Measurements from ENCODE around the gene CACYBP.

Gene CACYBP, protein sequence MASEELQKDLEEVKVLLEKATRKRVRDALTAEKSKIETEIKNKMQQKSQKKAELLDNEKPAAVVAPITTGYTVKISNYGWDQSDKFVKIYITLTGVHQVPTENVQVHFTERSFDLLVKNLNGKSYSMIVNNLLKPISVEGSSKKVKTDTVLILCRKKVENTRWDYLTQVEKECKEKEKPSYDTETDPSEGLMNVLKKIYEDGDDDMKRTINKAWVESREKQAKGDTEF

DNA sequence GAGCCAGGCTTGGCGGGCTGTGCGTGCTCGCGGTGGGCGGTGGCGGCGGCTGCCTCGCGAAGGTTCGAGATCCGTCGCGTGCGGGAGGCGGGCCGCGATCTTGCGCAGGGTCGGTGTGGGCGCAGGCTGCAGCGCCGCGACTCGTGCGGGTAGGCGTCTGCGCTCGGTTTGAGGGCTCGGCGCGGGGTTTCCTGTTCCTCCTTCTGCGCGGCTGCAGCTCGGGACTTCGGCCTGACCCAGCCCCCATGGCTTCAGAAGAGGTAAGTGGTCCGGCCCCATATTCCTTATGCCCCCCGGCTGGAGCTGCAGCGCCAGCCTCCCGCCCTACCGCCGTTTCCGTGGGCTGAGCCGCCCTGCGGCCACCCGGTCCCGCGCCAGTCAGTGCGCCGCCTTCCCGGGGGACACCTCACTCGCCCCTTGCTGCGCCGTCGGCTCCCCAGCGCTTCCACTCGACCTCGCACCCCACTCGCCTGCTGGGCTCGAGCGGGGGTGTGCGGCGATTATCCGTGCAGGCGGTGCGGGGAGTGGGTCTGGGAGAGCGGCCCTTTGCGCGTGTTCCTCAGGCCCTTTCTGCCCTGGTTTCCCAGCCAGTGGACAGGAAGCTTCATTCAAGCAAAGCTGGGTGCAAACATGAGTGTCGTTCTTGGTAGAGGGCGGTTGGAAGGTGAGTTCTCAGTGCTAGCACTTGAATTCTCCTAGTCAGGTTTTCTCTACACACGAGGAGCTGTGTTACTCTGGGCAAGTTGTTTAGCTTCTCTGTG lies at the start of gene CACYBP:
CACYBP (plus strand) TSS at position 12 of the 761 bp plus-strand sequence; CDS start at position 246, 234 bp downstream.
- no peak for DNase-seq (ENCODE audit: low spot score)
- peak; percentile 9 for FAIRE-seq

DNA sequence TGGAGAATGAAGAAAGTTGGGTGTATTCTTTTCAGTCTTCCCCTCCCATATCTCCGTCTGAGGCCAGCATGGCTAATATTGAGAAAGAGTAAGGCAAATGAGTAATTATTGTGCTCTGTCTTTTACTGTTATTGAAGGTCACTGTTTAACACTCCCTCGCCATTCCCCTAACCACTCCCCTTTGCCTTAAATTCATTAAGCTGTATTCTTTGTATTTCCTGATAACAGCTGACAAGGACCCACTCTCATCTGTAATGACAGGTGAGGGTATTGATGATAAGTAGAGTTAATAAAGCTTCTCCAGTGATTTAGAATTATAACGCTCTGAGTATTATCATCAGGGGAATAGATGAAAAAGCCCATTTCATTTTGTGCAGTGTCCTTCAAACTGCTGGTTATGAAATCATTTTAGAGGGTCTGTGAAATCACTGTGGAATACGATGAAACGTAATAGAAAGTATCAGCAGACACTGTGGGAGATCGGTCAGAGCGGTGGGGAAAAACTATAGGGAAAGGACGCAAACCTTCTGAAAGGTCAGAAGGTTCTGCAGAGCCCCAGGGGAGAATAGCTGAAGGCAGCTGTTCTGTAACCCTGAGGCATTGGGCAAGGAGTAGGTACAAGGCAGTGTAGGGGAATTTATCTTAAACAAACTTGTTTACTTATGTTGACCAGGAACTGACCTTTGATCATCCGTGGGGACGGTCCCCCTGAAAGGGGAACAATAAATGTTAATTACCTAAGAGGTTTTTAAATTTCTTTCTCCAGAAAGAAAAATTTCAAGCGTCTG lies 46.3 kb upstream of the CACYBP start:
- DNase-seq (ENCODE audit: low spot score) (no peak), FAIRE-seq (no peak)

DNA sequence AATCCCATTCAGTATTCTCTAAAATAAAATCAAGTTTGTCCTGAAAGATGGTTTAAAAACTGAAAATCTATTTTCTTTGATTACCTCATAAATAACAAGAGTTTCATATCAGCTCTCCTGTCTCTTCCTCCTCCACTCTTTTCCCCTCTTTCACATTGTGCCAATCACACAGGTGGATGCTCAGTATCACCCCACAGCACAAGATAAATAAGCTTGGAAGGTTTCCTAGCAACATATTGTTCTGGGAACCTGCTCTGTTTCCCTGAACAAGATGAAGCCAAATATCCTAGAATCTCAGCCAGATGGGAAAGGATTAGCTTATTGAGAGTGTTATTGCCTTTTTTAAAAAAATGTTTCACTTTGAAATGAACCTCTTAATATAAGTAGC lies 45.7 kb upstream of the CACYBP start:
- FAIRE-seq: no peak
- no peak for DNase-seq (ENCODE audit: low spot score)

DNA sequence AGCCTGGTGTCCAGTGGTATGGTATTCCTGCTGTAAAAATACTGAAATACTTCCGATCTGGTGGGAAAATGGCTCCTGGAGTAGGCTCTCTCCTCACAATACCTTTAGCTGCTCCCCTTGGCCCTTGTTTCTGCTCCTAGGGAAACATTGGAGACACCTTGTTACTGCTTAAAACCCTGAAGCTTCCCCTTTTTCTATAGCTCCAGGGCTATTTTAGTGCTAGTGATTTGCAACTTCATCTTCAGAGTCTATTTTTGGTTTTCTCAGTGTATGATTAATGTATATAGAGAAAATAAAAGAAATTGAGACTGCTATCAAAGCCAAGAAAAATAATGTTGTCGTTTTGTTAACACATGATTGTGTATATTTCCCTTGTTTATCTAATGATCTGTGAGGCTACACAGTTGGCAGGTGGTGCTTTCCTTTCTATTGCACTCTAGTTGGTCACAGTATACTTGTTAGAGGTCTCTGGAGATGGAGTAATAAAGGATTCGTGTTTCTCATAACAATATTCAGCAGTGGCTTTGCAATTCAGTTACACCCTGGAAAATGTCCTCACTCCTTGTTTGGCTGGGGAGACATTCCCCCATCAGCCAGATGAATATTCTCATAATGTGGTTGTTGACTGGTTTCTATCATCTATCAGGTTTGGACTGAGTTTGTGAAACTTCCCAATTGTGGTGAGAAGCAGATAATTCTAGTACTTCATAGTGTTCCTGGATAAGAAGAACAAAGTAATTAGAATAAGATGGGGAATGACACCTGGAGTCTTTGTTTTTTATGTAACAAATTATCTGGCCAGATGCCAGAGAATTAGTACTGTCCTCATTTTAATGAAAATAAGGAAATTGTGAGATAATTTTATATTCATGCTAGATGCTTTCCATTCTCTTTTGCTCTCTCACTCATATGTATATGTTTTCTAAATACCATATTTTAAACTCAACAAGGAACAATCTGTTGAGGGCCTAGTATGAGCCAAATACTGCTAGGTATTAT lies 44.8 kb upstream of the CACYBP start:
- DNase-seq (ENCODE audit: low spot score) (no peak), FAIRE-seq (no peak)

DNA sequence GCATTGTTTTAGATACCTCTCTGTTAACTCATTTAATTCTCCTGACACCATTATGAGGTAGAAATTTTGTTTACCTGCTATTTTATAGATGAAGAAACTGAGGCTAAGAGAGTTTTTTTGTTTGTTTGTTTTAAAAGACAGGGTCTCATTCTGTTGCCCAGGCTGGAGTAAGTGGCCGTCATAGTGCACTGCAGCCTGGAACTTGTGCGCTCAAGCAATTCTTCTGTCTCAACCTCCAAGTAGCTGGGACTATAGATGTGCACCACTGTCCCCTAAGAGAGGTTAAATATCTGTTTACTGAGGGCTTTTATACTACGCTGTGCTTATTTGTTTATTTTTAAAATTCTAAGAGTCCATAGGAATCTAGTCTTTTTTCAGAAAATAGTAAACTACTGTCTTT lies 43.7 kb upstream of the CACYBP start:
- no peak for DNase-seq (ENCODE audit: low spot score)
- no peak for FAIRE-seq

DNA sequence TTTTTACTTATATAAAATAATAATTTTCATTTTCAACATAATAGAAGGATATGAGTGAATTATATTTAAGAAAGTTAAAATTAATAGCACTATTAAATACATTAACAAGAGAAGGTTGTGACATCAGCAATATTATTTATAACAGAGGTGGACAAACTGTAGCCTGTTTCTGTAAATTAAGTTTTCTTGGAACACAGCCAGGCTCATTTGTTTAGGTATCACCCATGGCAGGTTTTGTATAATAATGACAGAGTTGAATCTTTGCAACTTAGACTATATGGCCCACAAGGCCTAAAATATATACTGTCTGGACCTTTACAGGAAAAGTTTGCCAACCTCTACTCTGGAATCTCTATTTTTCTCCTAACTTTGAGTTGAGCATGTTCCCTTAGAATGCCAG lies 42.8 kb upstream of the CACYBP start:
- DNase-seq (ENCODE audit: low spot score): no peak
- FAIRE-seq: no peak

DNA sequence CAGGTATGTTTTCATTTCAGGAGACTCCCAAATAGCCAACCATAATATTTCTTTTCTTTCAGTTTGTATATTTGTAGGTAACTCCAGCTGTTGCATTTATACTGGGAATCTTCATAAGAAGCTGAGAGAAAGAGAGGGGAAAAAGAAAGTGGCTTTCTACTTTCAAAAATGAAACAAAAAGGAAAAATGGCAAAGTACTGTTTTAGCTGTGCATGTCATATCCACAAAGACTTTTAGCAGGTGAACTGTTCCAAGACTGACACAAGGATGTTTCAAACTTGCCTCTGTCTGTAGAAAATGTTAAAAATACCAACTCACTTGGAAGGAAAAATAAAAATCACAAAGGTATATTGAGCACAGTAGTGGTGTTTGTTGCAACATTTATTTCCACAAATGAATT lies 41.9 kb upstream of the CACYBP start:
- DNase-seq (ENCODE audit: low spot score) (no peak), FAIRE-seq (no peak)

DNA sequence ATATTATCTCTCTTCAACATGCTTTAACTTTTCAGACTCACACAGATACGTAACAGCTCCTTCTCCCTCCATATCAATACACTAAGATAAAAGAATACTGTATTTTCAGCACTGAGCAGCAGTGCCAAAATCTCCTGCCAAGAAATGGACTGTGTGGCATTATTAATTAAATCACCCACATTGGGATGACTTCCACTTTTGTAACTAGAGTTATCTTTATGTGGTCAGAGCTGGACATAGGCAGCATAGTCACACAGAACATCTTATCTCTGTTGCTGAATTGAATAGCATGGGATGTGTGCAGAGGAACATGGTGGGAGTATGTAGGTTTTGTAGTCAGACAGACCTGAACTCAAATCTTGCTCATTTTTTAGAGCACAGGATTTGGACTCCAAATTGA lies 41.4 kb upstream of the CACYBP start:
- DNase-seq (ENCODE audit: low spot score) (no peak), FAIRE-seq (no peak)

DNA sequence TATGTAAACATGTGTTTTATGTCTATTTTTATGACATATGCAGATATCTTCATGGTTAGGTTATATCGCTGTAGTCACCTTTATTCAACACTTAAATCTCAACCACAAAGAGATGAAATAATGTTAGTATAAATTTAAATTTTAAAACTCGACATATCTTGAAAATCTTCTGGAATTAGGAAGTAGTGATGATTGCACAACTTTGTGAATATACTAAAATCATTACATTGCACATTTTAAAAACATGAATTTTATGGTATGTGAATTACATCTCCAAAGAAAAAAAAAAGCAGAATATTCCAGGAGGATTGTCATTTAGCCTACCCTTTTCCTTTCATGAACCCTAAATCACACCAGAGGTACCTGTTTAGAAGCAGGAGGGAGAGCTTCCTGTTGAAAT lies 39.4 kb upstream of the CACYBP start:
- DNase-seq (ENCODE audit: low spot score) (no peak), FAIRE-seq (no peak)

DNA sequence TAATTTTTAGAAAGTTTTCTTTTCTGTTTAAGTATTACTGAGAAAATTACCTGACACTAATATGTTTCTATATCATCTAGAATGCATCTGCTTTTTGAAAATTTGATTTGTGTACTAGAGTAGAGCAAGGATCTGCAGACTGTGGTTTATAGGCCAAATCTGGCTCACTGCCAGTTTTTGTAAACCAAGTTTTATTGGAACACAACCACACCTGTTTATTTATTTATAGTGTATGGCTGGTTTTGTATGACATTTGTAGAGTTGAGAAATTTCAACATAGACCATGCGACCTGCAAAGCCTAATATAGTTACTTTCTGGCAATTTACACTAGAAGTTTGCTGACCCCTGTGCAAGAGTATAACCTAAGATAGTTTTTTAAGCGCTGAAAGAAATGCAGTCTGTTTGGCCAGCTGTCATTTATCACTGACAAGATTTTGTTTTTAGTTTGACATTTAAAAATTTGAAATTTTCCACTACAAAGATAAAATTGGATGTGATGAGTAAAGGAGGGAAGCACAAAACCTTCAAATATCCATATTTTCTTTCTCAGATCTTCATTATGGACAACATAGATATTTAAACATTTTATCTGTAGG lies 36.1 kb upstream of the CACYBP start:
- FAIRE-seq: no peak
- no peak for DNase-seq (ENCODE audit: low spot score)

DNA sequence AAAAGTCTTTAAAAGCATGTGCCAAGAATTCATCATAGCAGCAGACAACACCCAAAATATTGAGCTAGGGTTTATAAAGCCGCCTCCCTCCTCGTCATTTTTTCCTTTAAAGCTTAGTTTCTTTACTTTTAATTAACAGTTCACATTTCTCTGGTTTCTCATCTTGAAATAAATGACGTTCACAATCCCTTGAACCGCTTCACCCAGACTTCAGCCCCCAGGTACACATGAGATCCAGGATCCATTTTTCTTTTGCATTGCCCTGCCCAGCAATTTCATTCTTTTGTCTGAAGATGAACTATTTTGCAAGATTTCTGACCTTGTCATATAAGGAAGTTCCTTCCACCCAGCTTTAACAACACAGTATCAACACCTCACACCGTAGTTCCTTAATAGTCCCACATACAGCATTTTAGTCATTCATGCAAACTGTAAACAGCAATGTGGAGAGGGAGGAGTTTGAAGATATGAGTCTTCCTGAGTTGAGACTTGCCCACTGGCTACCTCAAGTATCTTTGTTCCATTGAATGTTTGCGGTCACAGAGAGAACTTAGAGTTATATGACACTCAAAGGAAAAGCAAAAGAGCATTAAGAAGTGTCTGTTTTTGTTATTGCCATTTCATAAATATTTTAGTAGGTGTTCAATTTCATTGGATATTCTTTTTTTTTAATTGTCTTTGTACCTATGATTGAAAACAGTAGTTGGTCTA lies 35.3 kb upstream of the CACYBP start:
- FAIRE-seq (no peak), DNase-seq (ENCODE audit: low spot score) (no peak)

DNA sequence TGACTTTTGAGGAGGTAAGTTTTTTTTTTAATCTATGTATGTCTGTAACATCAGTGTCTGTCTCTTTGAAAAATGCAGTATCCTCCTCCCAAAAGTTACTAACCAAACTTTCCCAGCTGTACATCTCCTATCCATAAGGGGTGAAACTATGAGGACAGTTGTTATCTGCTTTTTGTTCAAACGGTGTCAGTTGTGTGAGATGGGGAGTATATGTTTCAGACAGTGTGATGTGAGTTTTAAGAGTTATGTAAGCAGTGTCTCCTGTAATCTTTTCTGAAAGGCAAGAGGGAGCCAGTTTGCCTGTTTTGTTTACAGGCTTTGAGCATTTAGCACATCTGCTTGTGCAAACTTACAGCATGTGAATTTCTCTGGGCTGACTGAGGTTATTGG lies 34.8 kb upstream of the CACYBP start:
- FAIRE-seq (no peak), DNase-seq (ENCODE audit: low spot score) (no peak)

DNA sequence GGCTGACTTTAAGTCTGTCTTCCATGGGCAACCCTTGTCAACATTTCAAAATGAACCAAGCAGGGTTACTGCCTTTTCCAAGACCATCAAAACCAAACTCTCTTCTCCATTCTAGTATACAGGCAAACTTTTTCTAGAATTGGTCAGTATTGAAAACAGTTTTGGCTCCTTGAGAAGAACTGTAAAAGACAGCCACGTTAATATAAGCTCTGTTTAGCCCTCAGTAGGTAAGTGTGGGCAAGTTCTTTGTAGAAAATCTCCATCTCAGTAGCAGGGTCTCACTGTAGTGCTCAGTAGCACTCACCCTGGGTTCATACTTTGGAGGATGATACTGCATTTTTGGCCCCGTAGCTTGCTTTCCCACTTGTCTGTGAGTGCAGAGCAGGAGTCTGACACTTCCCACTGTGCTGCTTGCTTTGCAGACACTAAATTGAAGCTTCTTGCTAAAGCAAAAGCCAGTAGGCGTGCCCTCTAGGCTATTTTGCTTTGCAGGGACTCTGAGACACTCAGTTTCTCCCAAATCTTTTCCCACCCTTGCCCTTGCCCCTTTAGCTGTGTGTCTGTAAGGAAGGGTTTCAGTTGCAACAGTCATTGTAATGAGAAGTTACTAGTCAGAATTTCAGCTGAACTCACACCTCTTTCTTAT lies 34.3 kb upstream of the CACYBP start:
- FAIRE-seq: no peak

DNA sequence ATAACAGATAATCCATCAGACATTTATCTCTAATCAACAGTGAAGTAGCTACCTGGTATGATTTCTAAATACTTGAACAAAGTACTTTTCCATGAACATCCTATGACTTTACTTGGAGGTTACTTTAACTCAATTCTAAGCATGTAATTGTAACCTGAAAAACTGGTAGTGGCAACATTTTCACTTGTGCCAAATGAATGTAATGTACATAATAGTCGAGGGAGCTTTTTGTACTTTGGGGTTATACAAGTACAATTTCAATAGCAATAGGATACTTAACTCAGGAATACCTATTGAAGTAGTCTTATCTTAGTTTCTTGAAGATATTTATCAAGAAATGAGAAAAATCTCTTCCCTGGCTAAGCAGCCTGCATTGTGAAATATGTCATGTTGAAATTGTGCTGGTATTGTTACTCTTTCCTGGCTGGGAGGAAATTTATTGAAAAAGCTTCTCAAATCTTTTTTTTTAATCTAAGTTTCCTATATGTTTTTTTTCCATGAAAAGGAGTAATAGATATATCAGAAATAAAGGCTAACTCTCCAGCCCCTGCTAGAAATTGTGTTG lies 33.7 kb upstream of the CACYBP start:
- FAIRE-seq (no peak), DNase-seq (ENCODE audit: low spot score) (no peak)

More for the DNA sequence above, 34.3 kb upstream of the CACYBP start:
- no peak for DNase-seq (ENCODE audit: low spot score)

DNA sequence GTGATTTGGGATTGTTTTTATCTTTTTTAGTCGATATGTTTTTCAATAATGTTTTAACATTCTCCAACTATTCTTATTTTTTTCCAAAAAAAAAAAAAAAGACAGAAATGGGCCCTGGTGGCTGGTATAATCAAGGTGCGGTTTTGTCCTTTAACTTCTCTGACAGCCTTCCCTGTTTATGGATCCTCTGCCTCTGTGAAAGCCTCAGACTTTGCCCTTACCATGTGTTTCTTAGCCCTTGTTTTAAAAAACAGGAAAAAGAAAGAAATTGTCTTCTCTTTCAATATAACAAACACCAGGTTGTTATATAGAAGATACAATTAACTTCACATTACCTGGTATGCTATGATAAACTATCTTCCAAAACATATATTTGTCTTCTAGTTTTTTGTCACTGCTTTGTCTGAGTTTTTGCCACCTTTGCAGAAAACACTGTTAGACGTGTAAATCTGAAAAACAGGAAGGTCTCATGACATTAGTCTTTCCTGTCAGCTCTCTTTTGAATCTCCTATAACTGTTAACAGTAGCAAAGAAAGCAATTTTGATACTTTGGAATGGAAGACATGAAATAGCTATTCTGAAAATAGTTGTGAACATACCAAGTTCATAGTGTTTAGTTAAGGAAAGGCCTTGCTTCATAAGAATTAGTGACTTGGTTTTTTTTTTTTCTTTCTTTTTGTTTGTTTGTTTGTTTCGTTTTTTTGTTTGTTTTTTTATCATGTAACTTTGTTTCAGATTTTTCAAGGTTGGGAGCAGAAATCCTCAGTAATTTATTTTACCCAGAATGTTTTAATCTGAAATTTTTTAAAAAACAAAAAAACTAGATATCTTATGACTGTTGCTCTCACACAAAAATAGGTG lies 31.7 kb upstream of the CACYBP start:
- FAIRE-seq (no peak), DNase-seq (ENCODE audit: low spot score) (no peak)

DNA sequence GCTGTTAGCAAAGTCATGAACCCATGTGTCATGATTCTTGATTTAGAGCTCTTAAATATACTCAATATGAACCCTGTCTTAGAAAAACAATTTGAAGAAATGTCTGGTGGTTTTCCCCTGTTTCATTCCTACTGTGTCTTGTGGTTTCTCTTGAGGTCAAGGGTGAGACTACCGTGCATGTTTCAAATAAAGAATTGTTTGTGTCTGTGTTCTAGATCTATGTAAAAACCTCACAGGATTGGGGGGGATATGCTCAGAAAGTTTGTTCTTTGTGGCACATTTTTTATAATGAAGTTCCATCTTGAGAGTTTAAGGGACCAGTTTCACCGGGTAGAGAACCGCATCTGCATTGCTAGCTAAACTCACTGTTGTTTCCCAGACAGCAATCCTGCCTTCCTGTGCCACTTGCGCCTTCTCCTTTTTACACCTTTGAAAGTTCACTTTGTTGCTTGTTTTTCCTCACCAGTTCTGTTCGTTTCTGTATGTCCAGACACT lies 30.9 kb upstream of the CACYBP start:
- DNase-seq (ENCODE audit: low spot score): peak; percentile 42
- FAIRE-seq: no peak

DNA sequence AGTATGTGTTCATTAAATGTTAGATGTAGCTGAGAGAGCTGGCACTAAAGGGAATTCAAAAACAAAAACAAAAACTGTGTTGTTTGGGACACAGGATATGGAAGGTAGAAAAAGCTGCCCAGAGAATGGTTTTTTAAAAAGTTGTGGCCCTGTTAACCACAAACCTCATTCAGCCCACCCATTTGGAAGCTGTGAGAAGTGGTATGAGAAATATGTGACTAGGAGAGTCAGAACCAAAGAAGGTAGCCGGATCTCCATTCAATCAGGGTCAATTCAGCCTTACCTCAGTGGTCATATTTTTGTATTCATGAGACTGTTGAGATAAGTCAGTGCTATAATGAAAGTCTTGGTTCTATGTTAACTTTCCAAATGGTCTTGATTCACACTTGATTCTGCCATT lies 29.8 kb upstream of the CACYBP start:
- DNase-seq (ENCODE audit: low spot score) (peak; percentile 36), FAIRE-seq (no peak)

DNA sequence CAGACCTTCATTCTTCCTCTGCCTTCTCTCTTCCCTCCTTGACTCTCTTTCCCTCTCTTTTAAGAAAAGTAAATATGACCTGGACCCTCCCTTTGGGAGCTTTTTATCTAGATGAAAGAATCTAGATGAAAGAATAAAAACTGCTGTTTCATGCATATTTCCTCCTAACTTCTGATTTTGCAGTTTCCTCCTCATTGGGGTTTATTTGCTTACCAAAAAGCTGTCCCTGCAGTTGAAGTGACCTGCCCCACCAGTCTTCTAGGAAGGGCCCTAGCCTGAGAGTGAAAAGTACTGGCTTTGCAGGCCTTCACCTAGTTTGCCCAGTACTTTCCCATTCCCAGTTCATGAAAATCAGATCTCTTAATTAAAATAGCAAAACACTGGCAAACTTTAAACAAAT lies 28.3 kb upstream of the CACYBP start:
- no peak for DNase-seq (ENCODE audit: low spot score)

More for the DNA sequence above, 28.3 kb upstream of the CACYBP start:
- FAIRE-seq: no peak
